ENCODE results near the gene GJA1. TPM values are rescaled to one million over a fixed set of nuclear protein-coding genes. Genes with fewer than 3 reads are reported as not detected.

GJA1 gene
- total RNA-seq, 1 experiment from 2014 or later: 15.2 TPM

DNA sequence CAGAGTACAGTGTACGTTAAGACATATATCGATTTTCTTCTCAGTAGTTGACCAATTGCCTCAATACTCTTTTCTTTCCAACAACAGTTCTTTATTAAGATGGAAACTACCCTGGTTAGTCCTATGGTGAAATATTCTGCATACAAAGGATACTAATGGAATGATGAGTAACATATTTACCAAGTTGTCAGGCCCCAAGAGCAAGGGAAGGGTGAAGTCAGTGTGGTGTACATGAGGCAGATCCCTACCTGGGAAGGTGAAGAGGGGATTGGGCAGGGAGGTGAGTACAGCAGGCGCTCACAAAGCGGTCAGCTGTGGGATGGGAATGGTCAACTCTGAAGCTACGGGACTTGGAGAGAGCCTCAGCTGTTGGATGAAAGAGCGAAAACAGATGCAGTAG, 29.7 kb downstream of the GJA1 start:
- no peak for TF ChIP-seq EZH2 (IDR thresholded peaks at IDR 0.05; ENCODE audit: low read length, unreplicated experiment)
- Histone ChIP-seq H3K9me2 (replicated peaks; ENCODE audit: low read length) (no peaks in the 10 kb centered on the region), H2AFZ (ENCODE audit: low read length) (no peak overlapping the region), H3K4me3 (ENCODE audit: low read length) (no peak overlapping the region), H3K79me2 (ENCODE audit: low read length) (no peaks in the 10 kb centered on the region), H3K27ac (ENCODE audit: low read length) (no peak overlapping the region), H3K9ac (ENCODE audit: low read length) (no peak overlapping the region), H3F3A (ENCODE audit: low read length, unreplicated experiment) (no peaks in the 10 kb centered on the region), H3K4me2 (ENCODE audit: low read length) (no peak overlapping the region), H3K36me3 (ENCODE audit: low read depth, low read length) (no peaks in the 10 kb centered on the region), H3K9me3 (ENCODE audit: low read length) (no peaks in the 10 kb centered on the region), H3K4me1 (ENCODE audit: insufficient read depth, low read length) (no peaks in the 10 kb centered on the region), H3K27me3 (ENCODE audit: low read length) (no peaks in the 10 kb centered on the region), H4K20me1 (ENCODE audit: low read length) (no peaks in the 10 kb centered on the region)
- no TSS peak for BruUV-seq (replicated peaks)
- ChIA-PET POLR2A (ENCODE audit: unreplicated experiment) (no interaction called here), CTCF (no interaction called here)
- intact Hi-C loops (cut with micrococcal nuclease): no loop called here
- DNase-seq: peak; percentile 17
- no peak for ATAC-seq

DNA sequence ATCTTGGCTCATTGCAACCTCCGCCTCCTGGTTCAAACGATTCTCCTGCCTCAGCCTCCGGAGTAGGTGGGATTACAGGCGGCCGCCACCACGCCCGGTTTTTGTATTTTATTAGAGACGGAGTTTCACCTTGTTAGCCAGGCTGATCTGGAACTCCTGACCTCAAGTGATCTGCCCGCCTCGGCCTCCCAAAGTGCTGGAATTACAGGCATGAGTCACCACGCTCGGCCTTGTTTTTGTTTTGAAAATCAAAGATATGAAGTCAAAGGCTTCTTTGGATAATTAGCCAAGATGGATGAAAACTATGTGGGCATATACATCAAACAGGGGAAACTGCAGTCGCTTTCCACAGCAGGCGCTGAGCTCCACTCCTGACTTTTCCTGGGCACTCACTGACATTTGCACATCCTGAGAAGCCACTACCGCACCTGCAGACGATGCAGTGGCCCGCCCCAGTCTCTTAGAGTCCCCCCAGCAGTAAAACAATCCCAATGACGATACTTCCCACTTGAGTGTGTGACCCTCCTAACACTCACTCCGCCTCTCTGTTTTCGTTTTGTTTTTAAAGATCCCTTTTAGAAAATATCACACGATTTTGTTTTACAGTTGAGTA, 44.1 kb downstream of the GJA1 start:
- intact Hi-C loops (cut with micrococcal nuclease): loop anchor here (5.0 kb wide), 1 partner anchor 42 kb away; the partner anchor contains the start of gene GJA1
- Histone ChIP-seq H3K9ac (ENCODE audit: low read length) (no peak overlapping the region), H3K4me3 (ENCODE audit: low read length) (no peak overlapping the region), H3K27ac (ENCODE audit: low read length) (no peak overlapping the region), H3K36me3 (ENCODE audit: low read depth, low read length) (no peaks in the 10 kb centered on the region), H4K20me1 (ENCODE audit: low read length) (no peaks in the 10 kb centered on the region), H3K9me2 (replicated peaks; ENCODE audit: low read length) (no peaks in the 10 kb centered on the region), H3K27me3 (ENCODE audit: low read length) (no peaks in the 10 kb centered on the region), H3K4me2 (ENCODE audit: low read length) (no peak overlapping the region), H3K9me3 (ENCODE audit: low read length) (no peaks in the 10 kb centered on the region), H3K79me2 (ENCODE audit: low read length) (no peaks in the 10 kb centered on the region), H3F3A (ENCODE audit: low read length, unreplicated experiment) (no peaks in the 10 kb centered on the region), H3K4me1 (ENCODE audit: insufficient read depth, low read length) (peaks cover 8% of the 10 kb centered on the region), H2AFZ (ENCODE audit: low read length) (no peak overlapping the region)
- DNase-seq (no peak), ATAC-seq (no peak)
- ChIA-PET POLR2A (ENCODE audit: unreplicated experiment) (no interaction called here), CTCF (no interaction called here)
- TF ChIP-seq EZH2phosphoT487 (IDR thresholded peaks at IDR 0.05; ENCODE audit: borderline replicate concordance, low read length) (no peak), EZH2 (IDR thresholded peaks at IDR 0.05; ENCODE audit: low read length, unreplicated experiment) (no peak)
- TF ChIP-seq, protein P1, sequence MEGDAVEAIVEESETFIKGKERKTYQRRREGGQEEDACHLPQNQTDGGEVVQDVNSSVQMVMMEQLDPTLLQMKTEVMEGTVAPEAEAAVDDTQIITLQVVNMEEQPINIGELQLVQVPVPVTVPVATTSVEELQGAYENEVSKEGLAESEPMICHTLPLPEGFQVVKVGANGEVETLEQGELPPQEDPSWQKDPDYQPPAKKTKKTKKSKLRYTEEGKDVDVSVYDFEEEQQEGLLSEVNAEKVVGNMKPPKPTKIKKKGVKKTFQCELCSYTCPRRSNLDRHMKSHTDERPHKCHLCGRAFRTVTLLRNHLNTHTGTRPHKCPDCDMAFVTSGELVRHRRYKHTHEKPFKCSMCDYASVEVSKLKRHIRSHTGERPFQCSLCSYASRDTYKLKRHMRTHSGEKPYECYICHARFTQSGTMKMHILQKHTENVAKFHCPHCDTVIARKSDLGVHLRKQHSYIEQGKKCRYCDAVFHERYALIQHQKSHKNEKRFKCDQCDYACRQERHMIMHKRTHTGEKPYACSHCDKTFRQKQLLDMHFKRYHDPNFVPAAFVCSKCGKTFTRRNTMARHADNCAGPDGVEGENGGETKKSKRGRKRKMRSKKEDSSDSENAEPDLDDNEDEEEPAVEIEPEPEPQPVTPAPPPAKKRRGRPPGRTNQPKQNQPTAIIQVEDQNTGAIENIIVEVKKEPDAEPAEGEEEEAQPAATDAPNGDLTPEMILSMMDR (conservative IDR thresholded peaks at IDR 0.05; ENCODE audit: low read depth, low read length): no peak
- BruUV-seq (replicated peaks): no TSS peak

DNA sequence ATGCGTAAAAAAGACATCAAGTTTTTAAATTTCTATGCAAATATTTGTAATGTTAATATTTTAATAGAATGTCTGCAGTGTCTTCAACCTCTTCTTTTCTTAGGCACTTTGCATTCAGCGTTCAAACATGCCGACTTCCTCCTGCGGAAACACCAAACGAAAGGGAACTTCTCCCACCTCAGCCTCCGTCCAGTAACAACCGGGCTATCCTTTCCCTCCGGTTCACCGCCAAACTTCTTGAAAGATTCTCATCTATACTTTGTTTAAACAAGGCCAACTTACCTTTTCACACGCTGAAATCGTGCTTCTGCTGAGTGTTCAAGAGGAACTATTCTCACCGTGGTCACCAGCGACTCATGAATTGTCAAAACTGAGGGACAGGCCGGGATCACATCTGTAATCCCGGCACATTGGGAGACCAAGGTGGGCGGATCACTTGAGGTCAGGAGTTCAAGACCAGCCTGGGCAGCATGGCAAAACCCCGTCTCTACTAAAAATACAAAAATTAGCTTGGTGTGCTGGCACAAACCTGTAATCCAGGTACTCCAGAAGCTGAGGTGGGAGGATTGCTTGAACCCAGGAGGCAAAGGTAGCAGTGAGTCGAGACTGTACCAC, 44.8 kb downstream of the GJA1 start:
- CTCF ChIA-PET: no interaction called here
- H4K20me1 ChIP-seq (ENCODE audit: low read length): no peaks in the 10 kb centered on the region
- intact Hi-C loops (cut with micrococcal nuclease): loop anchor here (5.0 kb wide), 1 partner anchor 43 kb away; the partner anchor contains the start of gene GJA1
- TF ChIP-seq, protein P1 (conservative IDR thresholded peaks at IDR 0.05; ENCODE audit: low read depth, low read length): no peak
- no peak for TF ChIP-seq EZH2phosphoT487 (IDR thresholded peaks at IDR 0.05; ENCODE audit: borderline replicate concordance, low read length)
- TF ChIP-seq EZH2 (IDR thresholded peaks at IDR 0.05; ENCODE audit: low read length, unreplicated experiment): no peak
- no peaks in the 10 kb centered on the region for H3K36me3 ChIP-seq (ENCODE audit: low read depth, low read length)
- no TSS peak for BruUV-seq (replicated peaks)
- H3F3A ChIP-seq (ENCODE audit: low read length, unreplicated experiment): no peaks in the 10 kb centered on the region
- H3K27me3 ChIP-seq (ENCODE audit: low read length): no peaks in the 10 kb centered on the region
- peaks cover 8% of the 10 kb centered on the region for H3K4me1 ChIP-seq (ENCODE audit: insufficient read depth, low read length)
- H3K4me2 ChIP-seq (ENCODE audit: low read length): no peak overlapping the region
- H3K9me3 ChIP-seq (ENCODE audit: low read length): no peaks in the 10 kb centered on the region
- H3K9ac ChIP-seq (ENCODE audit: low read length): no peak overlapping the region
- no peak overlapping the region for H3K4me3 ChIP-seq (ENCODE audit: low read length)
- ATAC-seq: no peak
- H3K9me2 ChIP-seq (replicated peaks; ENCODE audit: low read length): no peaks in the 10 kb centered on the region
- H3K79me2 ChIP-seq (ENCODE audit: low read length): no peaks in the 10 kb centered on the region
- no peak overlapping the region for H2AFZ ChIP-seq (ENCODE audit: low read length)
- POLR2A ChIA-PET (ENCODE audit: unreplicated experiment): no interaction called here
- H3K27ac ChIP-seq (ENCODE audit: low read length): no peak overlapping the region
- no peak for DNase-seq

Data from PC-3 (cell line).